Measurements from ENCODE around the gene PLP2.

The PLP2 gene

GRCh38 chrX:49186125-49187027 lies 14.7 kb downstream of the PLP2 start, which contains the start of gene PRICKLE3:
TSS of gene PRICKLE3 (minus strand) at chrX:49186373. CDS start at chrX:49186297, 76 bp downstream.
- H3K27ac ChIP-seq = peak within 1 kb of the TSS; percentile 80

GRCh38 chrX:49187028-49187394 lies 15.3 kb downstream of the PLP2 start:
- H3K27ac ChIP-seq = peak overlapping the region; percentile 80
- TF ChIP-seq ZFX (IDR thresholded peaks at IDR 0.05; ENCODE audit: borderline replicate concordance) (no peak), CTCF (IDR thresholded peaks at IDR 0.05) (no peak)

More at GRCh38 chrX:49186125-49187027, 14.7 kb downstream of the PLP2 start, which contains the start of gene PRICKLE3:
- TF ChIP-seq CTCF (IDR thresholded peaks at IDR 0.05) (peak; percentile 59), ZFX (IDR thresholded peaks at IDR 0.05; ENCODE audit: borderline replicate concordance) (no peak)

- no peak for TF ChIP-seq CTCF (IDR thresholded peaks at IDR 0.05)
- no peak for TF ChIP-seq ZFX (IDR thresholded peaks at IDR 0.05; ENCODE audit: borderline replicate concordance)
- H3K27ac ChIP-seq = peak overlapping the region; percentile 80
Measured at GRCh38 chrX:49187526-49187925, 15.8 kb downstream of the PLP2 start.

- no peak for TF ChIP-seq ZFX (IDR thresholded peaks at IDR 0.05; ENCODE audit: borderline replicate concordance)
- no peak for TF ChIP-seq CTCF (IDR thresholded peaks at IDR 0.05)
- H3K27ac ChIP-seq = no peak overlapping the region
Measured at GRCh38 chrX:49188468-49189076, 16.9 kb downstream of the PLP2 start.

- no peak for TF ChIP-seq CTCF (IDR thresholded peaks at IDR 0.05)
- no peak for TF ChIP-seq ZFX (IDR thresholded peaks at IDR 0.05; ENCODE audit: borderline replicate concordance)
- peak overlapping the region; percentile 83 for H3K27ac ChIP-seq
Measured at GRCh38 chrX:49189606-49190005, 17.9 kb downstream of the PLP2 start.

GRCh38 chrX:49190821-49191573 lies 19.3 kb downstream of the PLP2 start:
- TF ChIP-seq ZFX (IDR thresholded peaks at IDR 0.05; ENCODE audit: borderline replicate concordance) = no peak
- no peak for TF ChIP-seq CTCF (IDR thresholded peaks at IDR 0.05)
- peak overlapping the region; percentile 83 for H3K27ac ChIP-seq

Data from 22Rv1 (cell line).